ENCODE results near the gene SORCS2. TPM values are rescaled to one million over a fixed set of nuclear protein-coding genes. Genes with fewer than 3 reads are reported as not detected.

SORCS2 gene
- total RNA-seq, 8 experiments from 2014 or later = 1.8 to 14.0 (median 5.3) TPM

DNA sequence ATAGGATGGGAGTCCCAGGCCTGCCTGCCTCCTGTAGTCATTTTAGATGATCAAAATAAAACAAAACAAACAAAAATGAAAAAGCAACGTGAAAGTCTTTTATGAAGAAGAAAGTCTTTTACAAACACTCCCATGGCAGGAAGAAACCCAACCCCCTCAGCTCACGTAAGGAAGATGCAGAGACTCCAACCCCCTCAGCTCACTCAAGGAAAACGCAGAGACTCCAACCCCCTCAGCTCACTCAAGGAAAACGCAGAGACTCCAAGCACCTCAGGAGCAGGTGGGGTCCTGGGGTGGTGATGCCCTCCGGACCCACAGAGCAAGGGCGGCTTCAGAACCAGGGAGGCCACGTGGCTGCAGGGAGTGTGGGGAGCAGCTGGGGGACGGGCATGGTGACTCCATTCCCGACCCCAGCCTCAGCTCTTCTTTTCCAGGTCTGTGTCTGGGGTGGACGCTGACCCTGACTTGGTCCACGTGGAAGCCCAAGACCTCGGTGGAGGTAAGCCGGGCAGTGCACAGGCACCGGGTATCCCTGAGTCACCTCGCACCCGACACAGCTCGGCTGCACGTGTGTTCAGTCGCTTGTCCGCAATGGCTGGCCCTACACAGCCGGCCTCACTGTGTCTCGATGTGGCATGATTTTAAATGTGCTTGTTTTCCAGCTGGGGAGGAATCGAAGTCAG is 468.9 kb downstream of the SORCS2 start:
- H3K4me1 ChIP-seq (replicated peaks in 1 of 2) = peaks cover 9 to 10% of the 10 kb centered on the region in 2 donors
- in situ Hi-C loops (cut with MboI; ENCODE audit: low pct_unique_long_range_greater_than_20kb in 2 of 9, low sequenced_read_pairs in 9 of 9, unreplicated experiment in 9 of 9) = no loop called here
- WGBS, 10 experiments = 47 to 91% (median 62%) methylated on average over 2 to 10 of the region's 23 CpGs; no CpG with 5 or more reads in 4 of the 10 experiments
- H3K4me3 ChIP-seq = no peak overlapping the region
- H3K27ac ChIP-seq = no peak overlapping the region
- no peak for ATAC-seq (replicated peaks in 6 of 8)

DNA sequence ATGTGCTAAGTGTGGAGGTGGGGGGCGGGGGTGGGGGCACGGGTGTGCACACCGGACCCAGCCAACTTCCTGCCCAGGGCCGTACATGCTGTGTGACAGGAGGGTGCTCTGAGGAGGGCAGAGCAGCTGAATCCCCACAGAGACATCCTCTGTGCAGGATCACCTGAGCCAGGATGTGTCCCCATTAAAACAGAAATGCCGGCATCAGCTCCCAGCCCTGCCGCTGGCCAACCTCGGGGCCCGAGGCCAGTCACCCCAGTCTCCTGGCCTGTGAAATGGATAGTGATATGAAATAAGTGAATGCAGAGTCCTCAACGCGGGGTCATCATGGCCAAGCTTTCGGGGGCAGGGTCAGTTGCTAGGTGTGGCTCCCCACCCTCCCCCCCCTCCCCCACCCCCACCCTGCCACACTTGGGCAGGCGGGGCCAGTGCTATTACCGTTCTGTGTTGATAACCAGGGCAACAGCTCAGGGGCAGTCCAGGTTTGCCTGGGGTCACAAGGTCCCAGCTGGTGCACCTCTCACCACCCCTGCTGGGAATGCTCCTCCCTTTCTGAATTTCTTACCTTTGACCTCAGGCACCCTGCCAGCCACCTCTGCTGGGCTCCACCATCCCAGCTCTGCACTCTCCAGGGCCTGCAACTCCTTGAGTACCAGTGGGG is 469.6 kb downstream of the SORCS2 start:
- in situ Hi-C loops (cut with MboI; ENCODE audit: low pct_unique_long_range_greater_than_20kb in 2 of 9, low sequenced_read_pairs in 9 of 9, unreplicated experiment in 9 of 9) = no loop called here

DNA sequence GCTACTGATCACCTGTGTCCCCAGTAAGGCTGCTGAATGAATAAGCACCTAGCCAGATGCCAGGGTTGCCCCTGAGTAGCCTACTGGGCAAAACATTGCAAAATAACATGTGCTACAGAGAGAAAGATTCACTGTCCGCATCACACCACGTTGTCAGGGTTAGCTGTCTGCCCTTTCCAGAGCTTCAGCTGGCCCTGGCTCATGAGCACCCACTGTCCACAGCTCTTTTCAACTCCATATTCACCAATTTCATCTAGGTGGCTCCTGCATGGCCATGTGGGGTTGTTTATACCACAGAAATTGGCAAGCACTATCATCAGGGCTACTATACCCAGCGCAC is 470.1 kb downstream of the SORCS2 start:
- Histone ChIP-seq H3K27ac (no peak overlapping the region), H3K4me1 (replicated peaks in 1 of 2) (no peaks in the 10 kb centered on the region), H3K4me3 (no peak overlapping the region)
- in situ Hi-C loops (cut with MboI; ENCODE audit: low pct_unique_long_range_greater_than_20kb in 2 of 9, low sequenced_read_pairs in 9 of 9, unreplicated experiment in 9 of 9) = no loop called here
- ATAC-seq (replicated peaks in 6 of 8) = no peak
- WGBS, 10 experiments = 83 to 100% (median 91%) methylated on average over 1 to 3 of the region's 3 CpGs; no CpG with 5 or more reads in 4 of the 10 experiments

More for the DNA sequence above, 469.6 kb downstream of the SORCS2 start:
- H3K4me1 ChIP-seq (replicated peaks in 1 of 2) = peaks cover 2 to 3% of the 10 kb centered on the region in 2 donors
- ATAC-seq (replicated peaks in 6 of 8) = peak in 1 of 8 experiments; percentile 29
- no peak overlapping the region for H3K4me3 ChIP-seq
- WGBS, 10 experiments = 86% methylated on average over 4 of the region's 13 CpGs; no CpG with 5 or more reads in 9 of the 10 experiments
- H3K27ac ChIP-seq = no peak overlapping the region

DNA sequence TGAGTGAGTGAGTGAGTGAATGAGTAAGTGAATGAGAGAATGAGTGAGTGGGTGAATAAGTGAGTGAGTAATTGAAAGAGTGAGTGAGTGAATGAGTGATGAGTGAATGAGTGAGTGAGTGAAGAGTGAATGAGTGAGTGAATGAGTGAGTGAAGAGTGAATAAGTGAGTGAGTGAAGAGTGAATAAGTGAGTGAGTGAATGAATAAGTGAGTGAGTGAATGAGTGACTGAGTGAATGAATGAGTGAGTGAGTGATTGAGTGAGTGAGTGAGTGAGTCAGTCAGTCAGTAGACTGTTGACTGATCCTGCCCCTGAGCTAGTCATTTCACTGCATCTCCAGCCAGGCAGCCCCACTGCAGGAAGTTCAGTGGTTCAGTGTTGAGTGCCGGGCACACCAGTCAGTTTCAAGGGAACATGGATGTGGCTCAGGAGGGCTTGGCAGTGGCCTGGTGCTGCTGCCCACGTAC is 470.8 kb downstream of the SORCS2 start:
- H3K4me3 ChIP-seq = no peak overlapping the region
- no peaks in the 10 kb centered on the region for H3K4me1 ChIP-seq (replicated peaks in 1 of 2)
- ATAC-seq (replicated peaks in 6 of 8) = no peak
- H3K27ac ChIP-seq = no peak overlapping the region
- WGBS, 10 experiments = 50 to 80% methylated on average over 1 of the region's 2 CpGs; no CpG with 5 or more reads in 8 of the 10 experiments
- in situ Hi-C loops (cut with MboI; ENCODE audit: low pct_unique_long_range_greater_than_20kb in 2 of 9, low sequenced_read_pairs in 9 of 9, unreplicated experiment in 9 of 9) = no loop called here

DNA sequence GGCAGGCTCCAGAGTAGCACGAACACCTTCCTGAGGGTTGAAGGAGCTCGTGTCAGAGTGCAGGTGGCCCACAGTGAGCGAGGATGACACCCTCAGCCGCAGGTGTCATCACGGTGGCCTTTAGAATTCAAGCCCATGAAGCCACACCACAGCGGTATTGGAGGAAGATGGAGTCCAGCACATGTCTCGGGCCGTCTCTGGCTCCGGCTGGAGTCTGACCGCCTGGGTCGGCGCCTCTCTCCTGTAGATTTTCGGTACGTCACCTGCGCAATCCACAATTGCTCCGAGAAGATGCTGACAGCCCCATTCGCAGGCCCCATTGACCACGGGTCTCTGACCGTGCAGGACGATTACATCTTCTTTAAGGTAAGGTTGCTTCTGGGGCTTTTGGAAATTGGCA is 471.8 kb downstream of the SORCS2 start:
- in situ Hi-C loops (cut with MboI; ENCODE audit: low pct_unique_long_range_greater_than_20kb in 2 of 9, low sequenced_read_pairs in 9 of 9, unreplicated experiment in 9 of 9) = no loop called here
- Histone ChIP-seq H3K4me3 (no peak overlapping the region), H3K27ac (no peak overlapping the region), H3K4me1 (replicated peaks in 1 of 2) (peaks cover 0 to 6% of the 10 kb centered on the region in 2 donors)
- ATAC-seq (replicated peaks in 6 of 8) = no peak
- WGBS, 10 experiments = 73 to 97% (median 85%) methylated on average over 2 to 15 of the region's 20 CpGs; no CpG with 5 or more reads in 4 of the 10 experiments

DNA sequence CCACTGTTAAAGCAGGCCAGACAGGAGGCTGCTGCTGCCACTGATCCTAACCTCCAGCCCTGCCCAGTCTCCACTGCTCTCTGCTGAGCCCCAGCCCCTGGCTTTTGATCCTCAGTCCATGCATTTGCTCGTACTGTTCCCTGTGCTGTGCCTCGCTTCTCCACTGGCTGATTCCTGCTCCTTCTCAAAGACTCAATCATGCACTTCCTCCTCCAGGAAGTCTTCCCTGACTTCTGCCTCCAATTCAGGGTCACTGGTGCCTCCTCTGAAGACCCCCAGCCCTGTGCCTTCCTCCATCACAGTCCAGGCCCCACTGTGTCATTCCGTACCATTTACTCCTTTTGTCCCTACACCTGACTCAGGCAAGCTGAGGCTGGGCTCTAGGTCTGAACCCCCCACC is 473.0 kb downstream of the SORCS2 start:
- no peak for ATAC-seq (replicated peaks in 6 of 8)
- Histone ChIP-seq H3K4me3 (no peak overlapping the region), H3K4me1 (replicated peaks in 1 of 2) (peaks cover 0 to 7% of the 10 kb centered on the region in 2 donors), H3K27ac (no peak overlapping the region)
- WGBS, 10 experiments = 80 to 100% (median 88%) methylated on average over 1 to 2 of the region's 3 CpGs; no CpG with 5 or more reads in 6 of the 10 experiments
- in situ Hi-C loops (cut with MboI; ENCODE audit: low pct_unique_long_range_greater_than_20kb in 2 of 9, low sequenced_read_pairs in 9 of 9, unreplicated experiment in 9 of 9) = no loop called here

DNA sequence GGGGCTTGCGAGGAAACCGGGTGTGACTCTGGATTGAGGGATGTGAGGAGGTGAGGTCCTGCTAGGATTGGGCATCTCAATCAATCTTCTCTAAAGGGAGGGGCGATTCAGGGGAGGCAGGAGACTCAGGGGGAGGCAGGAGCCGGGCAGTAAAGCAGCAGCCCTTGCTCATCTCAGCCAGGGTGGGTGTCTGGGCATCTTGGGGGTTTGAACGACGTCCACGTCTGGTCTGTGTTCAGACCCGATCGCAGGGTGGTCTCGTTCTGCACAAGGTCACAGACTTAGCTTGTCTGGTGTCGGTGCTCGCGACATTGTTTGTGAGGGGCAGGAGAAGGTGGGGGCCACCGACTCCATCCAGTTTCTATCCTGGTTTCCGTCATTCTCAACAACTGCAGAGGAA is 473.7 kb downstream of the SORCS2 start:
- no peak overlapping the region for H3K27ac ChIP-seq
- 70 to 92% methylated on average over 2 to 4 of the region's 15 CpGs; no CpG with 5 or more reads in 8 of the 10 experiments for WGBS, 10 experiments
- ATAC-seq (replicated peaks in 6 of 8) = no peak
- peaks cover 0 to 12% of the 10 kb centered on the region in 2 donors for H3K4me1 ChIP-seq (replicated peaks in 1 of 2)
- no peak overlapping the region for H3K4me3 ChIP-seq
- in situ Hi-C loops (cut with MboI; ENCODE audit: low pct_unique_long_range_greater_than_20kb in 2 of 9, low sequenced_read_pairs in 9 of 9, unreplicated experiment in 9 of 9) = no loop called here

DNA sequence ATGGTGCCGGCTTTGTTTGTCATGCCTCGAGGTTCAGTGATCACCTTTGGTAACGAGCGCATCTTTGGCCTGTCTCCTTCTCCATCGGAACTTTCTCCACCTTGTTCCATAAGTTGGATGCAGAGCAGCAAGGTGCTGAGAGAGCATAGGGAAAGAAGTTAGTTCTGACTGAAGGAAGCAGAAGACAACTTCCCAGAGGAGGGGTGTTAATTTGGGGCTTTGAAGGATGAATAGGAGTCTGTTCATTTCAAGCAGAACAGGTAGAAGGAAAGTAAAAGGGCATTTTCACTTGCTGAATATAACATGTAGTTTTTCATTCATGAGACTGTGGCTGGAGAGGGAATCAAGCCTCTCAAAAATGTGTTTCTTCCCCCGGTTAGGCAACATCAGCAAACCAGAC is 474.4 kb downstream of the SORCS2 start:
- H3K4me3 ChIP-seq = no peak overlapping the region
- no peak for ATAC-seq (replicated peaks in 6 of 8)
- H3K4me1 ChIP-seq (replicated peaks in 1 of 2) = peaks cover 0 to 12% of the 10 kb centered on the region in 2 donors
- in situ Hi-C loops (cut with MboI; ENCODE audit: low pct_unique_long_range_greater_than_20kb in 2 of 9, low sequenced_read_pairs in 9 of 9, unreplicated experiment in 9 of 9) = no loop called here
- WGBS, 10 experiments = 65 to 100% (median 86%) methylated on average over 1 to 6 of the region's 6 CpGs; no CpG with 5 or more reads in 4 of the 10 experiments
- H3K27ac ChIP-seq = no peak overlapping the region

DNA sequence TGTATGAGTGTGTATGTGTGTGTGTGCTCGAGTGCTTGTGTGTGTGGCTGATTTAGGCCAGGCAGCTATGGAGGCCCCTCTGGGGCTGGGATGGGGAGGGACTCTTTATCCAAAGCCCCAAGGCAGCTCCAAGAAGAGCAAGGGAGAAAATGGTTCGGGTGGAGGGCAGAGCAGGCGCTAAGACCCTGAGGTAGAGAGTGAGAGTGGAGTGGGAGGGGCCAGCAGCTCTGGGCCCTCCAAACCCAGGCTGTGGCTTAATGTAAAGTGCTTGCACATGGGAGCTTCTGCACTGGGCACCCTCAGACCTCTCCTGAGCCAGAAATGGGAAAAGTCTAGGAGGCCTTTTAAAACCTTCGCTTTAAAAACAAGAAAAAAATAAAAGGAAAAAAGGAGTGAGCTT is 475.9 kb downstream of the SORCS2 start:
- Histone ChIP-seq H3K27ac (no peak overlapping the region), H3K4me1 (replicated peaks in 1 of 2) (peaks cover 0 to 12% of the 10 kb centered on the region in 2 donors), H3K4me3 (no peak overlapping the region)
- WGBS, 10 experiments = 17 to 71% (median 56%) methylated on average over 1 to 4 of the region's 4 CpGs; no CpG with 5 or more reads in 5 of the 10 experiments
- ATAC-seq (replicated peaks in 6 of 8) = peak in 6 of 8 experiments; percentile 18 to 55 (median 50)
- in situ Hi-C loops (cut with MboI; ENCODE audit: low pct_unique_long_range_greater_than_20kb in 2 of 9, low sequenced_read_pairs in 9 of 9, unreplicated experiment in 9 of 9) = no loop called here

DNA sequence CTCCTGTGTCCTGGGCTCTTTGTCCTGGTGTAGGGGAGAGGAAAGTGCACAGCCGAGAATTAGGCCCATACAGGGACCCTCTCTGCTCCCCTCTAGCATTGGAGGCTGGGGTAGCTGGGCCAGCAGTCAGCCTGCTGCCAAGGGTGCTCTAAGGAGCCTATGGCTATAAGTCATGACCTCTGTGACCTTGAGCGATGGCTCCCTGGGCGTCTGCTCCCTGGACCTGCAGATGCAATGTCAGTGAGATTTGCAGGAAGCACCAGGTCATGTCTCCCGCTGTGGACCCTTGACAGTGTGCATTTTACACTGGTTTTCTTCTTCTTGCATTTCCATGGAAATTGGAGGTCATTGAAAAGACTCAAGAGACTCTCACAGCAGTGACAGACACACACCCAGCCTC is 476.5 kb downstream of the SORCS2 start:
- ATAC-seq (replicated peaks in 6 of 8) = no peak
- Histone ChIP-seq H3K27ac (no peak overlapping the region), H3K4me1 (replicated peaks in 1 of 2) (peaks cover 0 to 12% of the 10 kb centered on the region in 2 donors), H3K4me3 (no peak overlapping the region)
- 60 to 100% (median 75%) methylated on average over 1 to 4 of the region's 4 CpGs; no CpG with 5 or more reads in 4 of the 10 experiments for WGBS, 10 experiments
- in situ Hi-C loops (cut with MboI; ENCODE audit: low pct_unique_long_range_greater_than_20kb in 2 of 9, low sequenced_read_pairs in 9 of 9, unreplicated experiment in 9 of 9) = no loop called here

DNA sequence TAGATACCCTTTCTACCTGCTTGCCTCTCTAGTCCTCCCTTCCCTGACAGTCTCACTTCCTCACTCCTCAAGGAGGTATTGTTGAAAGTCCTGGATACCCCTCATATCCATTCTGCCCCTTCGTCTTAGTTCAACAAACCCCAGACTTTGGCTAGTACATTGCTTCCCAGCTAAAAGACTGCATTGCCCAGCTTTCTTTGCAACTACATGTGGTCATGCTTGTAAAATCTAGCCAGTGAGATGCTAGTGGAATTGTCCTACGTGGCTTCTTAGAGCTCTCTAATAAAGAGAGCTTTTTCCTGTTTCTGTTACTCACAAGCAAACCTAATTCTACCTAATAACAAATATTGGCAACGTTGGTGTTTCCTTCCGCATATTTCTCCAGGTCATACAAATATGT is 480.3 kb downstream of the SORCS2 start:
- in situ Hi-C loops (cut with MboI; ENCODE audit: low pct_unique_long_range_greater_than_20kb in 2 of 9, low sequenced_read_pairs in 9 of 9, unreplicated experiment in 9 of 9) = no loop called here
- Histone ChIP-seq H3K27ac (no peak overlapping the region), H3K4me1 (replicated peaks in 1 of 2) (peaks cover 9 to 21% of the 10 kb centered on the region in 2 donors), H3K4me3 (no peak overlapping the region)
- 32 to 100% (median 75%) methylated on average over 1 to 4 of the region's 4 CpGs for WGBS, 10 experiments
- ATAC-seq (replicated peaks in 6 of 8) = no peak

DNA sequence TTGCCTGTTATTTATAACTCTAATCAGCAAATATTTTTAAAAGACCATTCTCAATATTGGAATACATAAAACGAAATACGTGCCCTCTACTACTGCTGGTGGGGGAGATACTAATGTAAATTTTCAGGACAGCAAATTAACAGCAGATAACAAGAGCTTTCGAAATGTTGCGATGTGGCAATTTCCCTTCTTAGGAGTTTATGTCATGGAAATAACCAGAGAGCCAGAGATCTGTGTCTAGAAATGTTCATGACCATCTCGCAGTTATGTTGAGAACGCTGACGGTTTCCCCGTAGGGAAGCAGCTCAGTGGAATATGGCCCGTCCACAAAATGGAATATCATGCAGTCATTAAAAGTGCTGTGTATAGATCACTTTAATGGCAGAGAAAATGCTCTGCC is 480.8 kb downstream of the SORCS2 start:
- ATAC-seq (replicated peaks in 6 of 8) = no peak
- WGBS, 10 experiments = 58 to 100% (median 88%) methylated on average over 3 to 9 of the region's 9 CpGs
- Histone ChIP-seq H3K4me3 (no peak overlapping the region), H3K27ac (no peak overlapping the region), H3K4me1 (replicated peaks in 1 of 2) (peaks cover 9 to 24% of the 10 kb centered on the region in 2 donors)
- in situ Hi-C loops (cut with MboI; ENCODE audit: low pct_unique_long_range_greater_than_20kb in 2 of 9, low sequenced_read_pairs in 9 of 9, unreplicated experiment in 9 of 9) = no loop called here

DNA sequence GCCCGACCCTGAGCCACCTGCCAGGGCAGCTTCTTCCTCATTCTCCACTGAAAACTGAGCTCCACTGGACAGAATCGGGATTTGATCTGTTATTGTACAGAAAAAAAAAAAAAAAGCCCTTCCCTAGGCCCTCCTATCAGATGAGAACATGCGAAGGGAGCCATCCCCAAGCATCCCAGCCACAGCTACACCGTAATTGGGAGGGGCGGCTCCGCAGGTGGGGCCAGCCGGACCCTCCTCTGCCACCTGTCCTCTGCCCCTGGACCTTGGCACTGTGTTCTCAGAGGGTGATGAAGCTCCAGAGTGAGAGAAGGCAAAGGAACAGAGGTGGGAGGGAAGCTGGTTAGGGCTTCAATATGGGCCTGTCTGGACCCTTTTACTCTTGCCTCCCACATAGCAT is 482.4 kb downstream of the SORCS2 start:
- ATAC-seq (replicated peaks in 6 of 8) = no peak
- in situ Hi-C loops (cut with MboI; ENCODE audit: low pct_unique_long_range_greater_than_20kb in 2 of 9, low sequenced_read_pairs in 9 of 9, unreplicated experiment in 9 of 9) = no loop called here
- WGBS, 10 experiments = 0 to 96% (median 64%) methylated on average over 1 to 4 of the region's 7 CpGs; no CpG with 5 or more reads in 5 of the 10 experiments
- H3K4me1 ChIP-seq (replicated peaks in 1 of 2) = peaks cover 14 to 27% of the 10 kb centered on the region in 2 donors
- no peak overlapping the region for H3K4me3 ChIP-seq
- H3K27ac ChIP-seq = no peak overlapping the region

Measured in motor neuron (in vitro differentiated cells).